DMS114 treated with DMSO at 0.1 percent for 48 hours (cell line): ENCODE results near the gene HOXD3.

Experiments
- DNase-seq: peaks from one replicate; lab custom pipeline; 2025; ENCODE audit not compliant: unreplicated experiment; lab: John Stamatoyannopoulos, UW

The HOXD3 gene

DNA sequence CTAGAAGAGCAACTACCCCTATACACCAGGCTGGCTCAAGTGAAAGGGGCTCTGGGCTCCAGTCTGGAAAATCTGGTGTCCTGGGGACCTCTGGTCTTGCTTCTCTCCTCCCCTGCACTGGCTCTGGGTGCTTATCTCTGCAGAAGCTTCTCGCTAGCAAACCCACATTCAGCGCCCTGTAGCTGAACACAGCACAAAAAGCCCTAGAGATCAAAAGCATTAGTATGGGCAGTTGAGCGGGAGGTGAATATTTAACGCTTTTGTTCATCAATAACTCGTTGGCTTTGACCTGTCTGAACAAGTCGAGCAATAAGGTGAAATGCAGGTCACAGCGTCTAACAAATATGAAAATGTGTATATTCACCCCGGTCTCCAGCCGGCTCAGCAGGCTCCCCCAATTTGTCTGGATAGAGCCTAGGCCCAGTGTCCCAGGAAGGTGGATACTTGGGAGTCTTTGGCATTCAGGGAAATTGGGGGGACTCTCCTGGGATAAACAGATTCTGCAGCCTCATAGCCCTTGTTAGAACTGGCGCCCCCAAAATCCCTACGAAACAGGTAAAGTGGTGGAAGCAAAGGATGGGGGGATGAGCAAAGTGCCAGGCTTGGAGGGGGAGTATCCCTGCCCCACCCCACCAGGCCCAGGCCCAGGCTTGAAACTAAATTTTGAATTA is 8.2 kb upstream of the HOXD3 start:
- DNase-seq = no peak

DNA sequence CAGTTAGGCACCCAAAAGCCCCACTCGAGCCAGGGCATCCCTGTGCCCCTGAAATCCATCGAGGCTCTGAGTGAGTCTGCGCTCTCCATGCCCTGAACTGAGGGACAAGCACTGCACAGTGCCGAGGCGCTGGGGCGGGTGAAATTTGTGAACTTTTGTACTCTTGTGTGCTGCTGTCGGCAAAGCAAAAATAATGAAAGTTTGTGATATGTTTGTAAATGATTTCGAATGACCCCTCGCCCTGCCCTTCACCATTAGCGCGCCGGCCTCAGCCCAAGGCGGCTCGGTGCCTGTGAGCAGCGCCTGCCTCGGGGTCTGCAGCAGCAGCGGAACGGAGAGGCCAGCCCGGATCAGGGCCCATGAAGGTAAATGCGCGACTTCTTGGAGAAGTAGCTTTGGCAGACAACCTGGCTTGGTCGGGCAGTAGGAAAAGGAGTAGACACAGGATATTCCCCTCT is 7.6 kb upstream of the HOXD3 start:
- DNase-seq = no peak

DNA sequence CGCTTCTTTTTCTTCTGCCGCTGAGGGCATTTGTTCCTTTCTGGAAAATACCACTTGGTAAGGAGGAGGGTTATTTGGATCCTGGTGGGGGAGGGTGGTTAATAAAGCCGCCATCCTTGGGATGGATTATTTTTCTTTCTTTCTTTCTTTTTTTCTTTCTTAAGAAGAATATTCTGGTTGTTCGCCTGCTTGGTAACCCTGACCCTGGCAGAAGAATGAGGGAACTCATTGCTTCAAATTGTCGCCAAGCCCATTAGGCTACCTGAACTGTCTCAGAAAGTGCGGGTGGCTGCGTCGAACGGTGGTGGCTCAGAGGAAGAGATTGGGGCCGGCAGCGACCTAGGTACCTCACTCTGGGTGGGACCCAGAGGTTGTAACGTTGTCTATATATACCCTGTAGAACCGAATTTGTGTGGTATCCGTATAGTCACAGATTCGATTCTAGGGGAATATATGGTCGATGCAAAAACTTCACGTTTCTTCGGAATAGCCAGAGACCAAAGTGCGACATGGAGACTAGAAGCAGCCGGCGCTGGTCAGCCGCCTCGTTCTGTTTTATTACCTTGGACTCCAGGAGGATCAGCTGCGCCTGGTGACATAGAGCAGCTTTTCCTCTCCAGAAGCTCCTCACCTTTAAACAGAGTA is 7.0 kb upstream of the HOXD3 start:
- DNase-seq = no peak

DNA sequence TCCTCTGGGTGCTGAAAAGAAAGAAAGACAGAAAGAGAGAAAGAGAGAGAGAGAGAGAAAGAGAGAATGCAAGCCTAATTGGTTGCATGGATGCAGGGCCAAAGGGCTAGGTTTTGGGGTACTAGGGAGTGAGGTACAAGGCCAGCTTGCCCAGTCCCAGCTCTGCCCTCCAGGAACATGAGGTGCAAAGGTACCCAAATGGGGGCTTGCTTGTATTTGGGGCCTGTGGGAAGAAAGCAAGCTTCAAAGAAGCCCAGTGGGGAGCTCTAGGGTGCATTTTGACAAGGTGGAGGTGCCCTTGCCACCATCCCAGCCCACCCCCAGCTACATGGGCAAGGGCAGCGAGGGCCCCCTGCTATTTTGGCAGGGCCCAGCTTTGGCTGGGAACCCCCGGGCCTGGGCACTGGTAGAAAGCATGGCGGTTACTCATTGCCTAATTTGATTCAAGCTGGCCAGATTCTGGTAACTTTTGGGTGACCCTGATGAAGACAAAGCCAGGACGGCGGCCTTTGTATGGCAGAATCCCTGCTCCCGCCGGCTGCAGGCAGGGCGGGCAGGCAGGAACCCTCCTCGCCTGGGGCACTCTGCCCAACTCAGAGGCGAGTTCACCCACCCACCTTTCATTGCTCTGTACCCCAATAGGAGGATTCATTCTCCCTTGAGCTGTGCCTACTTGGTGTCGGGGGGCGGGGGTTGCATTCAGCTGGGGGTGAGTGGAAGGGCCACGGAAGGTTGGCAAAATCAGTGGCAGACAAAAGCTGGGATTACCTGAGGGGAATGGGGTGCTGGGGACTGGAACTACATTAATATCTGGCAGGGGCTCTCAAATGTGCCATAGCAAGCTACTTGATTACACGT is 6.3 kb upstream of the HOXD3 start:
- no peak for DNase-seq

DNA sequence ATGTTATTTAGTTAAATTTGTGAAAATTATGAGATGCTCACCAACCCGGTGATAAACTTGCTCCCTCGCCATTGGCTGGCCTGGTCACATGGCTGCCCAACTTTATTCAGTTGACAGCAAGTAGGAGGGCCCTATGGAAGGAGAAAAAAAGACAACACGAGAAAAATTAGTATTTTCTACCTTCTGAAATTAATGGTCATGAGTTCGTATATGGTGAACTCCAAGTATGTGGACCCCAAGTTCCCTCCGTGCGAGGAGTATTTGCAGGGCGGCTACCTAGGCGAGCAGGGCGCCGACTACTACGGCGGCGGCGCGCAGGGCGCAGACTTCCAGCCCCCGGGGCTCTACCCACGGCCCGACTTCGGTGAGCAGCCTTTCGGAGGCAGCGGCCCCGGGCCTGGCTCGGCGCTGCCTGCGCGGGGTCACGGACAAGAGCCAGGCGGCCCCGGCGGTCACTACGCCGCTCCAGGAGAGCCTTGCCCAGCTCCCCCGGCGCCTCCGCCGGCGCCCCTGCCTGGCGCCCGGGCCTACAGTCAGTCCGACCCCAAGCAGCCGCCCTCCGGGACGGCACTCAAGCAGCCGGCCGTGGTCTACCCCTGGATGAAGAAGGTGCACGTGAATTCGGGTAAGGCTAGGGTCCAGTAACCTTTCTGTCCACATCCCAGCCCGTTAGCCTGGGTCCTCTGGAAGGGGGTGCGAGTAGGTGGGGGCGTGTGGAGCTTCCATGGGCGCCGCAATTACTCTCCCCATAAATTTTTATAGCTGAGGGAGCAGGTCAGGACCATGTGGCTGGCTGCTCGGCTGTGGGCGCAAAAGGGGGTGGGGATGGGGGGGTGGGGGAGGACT is 5.4 kb upstream of the HOXD3 start, which contains the start of gene HOXD4:
Gene HOXD4, plus strand, starts transcription at position 109 of the 846 bp plus-strand sequence. Its CDS starts 84 bp downstream, at position 193.
- DNase-seq = no peak

DNA sequence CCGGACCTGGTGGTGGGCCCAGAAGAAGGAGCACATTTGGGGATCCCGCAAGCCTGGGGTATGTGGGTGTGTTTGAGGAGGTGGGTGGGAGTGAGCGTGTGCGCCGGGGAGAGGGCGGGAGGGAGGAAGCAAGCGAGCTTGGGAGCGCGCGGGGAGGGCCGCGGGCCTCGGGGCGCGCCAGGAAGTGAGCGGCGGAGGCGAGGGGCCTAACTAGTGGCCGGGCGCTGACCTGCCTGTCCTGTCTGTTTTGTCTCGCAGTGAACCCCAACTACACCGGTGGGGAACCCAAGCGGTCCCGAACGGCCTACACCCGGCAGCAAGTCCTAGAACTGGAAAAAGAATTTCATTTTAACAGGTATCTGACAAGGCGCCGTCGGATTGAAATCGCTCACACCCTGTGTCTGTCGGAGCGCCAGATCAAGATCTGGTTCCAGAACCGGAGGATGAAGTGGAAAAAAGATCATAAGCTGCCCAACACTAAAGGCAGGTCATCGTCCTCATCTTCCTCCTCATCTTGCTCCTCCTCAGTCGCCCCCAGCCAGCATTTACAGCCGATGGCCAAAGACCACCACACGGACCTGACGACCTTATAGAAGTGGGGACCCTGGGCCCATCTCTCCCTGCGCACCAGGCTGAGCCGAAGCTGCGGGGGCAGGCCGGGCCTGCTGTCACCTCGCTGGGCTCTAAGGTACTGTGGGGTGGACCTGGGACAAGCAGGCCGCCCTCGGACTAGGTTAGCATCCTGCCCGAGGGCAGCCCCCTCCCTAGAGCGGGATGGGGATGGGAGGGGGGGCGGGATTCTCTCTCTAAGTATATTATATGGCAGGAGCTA is 4.5 kb upstream of the HOXD3 start:
- no peak for DNase-seq

DNA sequence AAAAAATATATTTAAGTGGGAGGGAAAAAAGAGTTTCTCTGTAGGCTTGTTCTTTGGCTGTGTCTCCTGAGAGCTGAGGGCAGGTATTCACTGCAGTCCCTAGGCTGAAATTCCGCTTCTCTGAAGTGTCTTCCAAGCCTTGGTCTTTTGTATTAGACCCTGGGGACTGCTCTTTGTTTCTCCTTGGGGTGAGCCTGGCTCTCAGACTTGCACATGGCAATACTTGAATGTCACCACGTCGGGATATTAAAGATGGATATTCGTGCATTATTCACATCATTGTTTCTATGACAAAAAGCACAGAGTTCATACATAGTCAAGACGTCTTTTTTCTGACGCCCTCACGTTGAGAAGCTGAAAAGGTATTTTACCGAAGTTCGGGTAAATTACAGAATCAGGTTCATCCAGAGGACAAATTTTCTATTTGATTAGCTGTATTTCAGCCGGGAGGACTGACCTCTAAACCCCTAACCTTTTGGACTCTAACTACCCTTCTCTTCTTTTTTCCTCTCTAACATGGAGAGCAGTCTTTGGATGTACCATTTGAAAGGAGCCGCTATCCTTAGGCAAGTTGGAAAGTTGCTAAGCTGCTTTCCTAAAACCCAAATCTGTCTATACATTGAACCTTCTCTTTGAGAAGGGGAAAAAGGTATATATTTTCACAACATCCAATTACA is 2.4 kb upstream of the HOXD3 start:
- no peak for DNase-seq

DNA sequence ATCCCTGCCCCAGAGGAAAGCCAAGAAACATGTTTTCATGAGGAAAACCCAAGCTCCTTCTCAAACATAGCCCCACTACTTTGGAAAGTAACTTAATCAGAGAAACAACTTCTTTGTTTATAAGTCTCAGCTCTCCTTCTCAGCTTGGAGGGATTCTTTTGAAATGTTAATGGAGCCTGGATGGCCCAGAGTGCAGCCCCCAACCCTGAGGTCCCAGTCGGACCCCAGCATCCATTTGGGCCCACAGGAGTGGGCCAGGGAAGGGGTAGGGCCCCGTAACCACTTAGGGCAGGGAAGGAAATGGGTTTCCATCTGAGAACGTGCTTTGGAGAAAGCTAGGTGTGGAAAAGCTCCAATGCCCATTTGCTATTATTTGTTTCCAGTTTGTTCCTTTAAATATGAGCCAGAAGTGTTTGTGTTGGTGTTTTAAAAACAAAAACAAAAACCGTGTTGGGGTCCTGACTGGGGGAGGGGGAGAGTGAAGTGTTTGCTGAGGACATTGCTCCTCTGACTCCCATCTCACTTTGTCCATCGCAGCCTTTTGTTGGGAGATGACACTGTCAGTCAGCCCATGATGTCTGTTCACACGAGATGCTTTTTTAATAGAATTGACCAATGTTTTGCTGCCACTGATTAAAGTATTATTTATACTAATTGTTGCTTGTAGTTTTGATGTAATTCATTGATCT is 1.6 kb upstream of the HOXD3 start:
- DNase-seq = no peak

DNA sequence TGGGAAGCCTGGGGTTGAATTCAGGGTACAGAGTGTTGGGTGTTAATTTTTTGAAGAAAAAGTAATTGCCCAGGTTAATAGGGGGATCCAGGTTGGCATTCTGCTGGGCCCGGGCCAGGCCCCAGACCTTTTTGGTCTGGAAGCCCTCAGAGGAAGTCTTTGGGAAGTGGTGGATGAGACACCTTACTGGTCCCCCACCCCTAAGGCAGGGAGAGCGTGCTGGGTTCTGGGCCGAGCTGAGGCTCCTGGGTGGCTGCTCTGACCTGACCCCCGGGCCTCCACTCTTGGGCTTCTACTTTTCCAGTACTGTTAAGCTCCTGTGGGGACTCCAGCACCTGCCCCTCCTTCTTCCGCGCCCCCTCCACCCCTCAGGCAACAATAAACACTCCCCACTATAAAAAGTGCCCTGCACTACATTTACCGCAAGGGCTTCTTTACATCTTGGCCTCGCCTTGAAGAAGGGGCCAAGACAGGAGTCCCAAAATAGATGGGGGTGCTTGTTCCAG is 753 bp upstream of the HOXD3 start:
- DNase-seq = no peak

DNA sequence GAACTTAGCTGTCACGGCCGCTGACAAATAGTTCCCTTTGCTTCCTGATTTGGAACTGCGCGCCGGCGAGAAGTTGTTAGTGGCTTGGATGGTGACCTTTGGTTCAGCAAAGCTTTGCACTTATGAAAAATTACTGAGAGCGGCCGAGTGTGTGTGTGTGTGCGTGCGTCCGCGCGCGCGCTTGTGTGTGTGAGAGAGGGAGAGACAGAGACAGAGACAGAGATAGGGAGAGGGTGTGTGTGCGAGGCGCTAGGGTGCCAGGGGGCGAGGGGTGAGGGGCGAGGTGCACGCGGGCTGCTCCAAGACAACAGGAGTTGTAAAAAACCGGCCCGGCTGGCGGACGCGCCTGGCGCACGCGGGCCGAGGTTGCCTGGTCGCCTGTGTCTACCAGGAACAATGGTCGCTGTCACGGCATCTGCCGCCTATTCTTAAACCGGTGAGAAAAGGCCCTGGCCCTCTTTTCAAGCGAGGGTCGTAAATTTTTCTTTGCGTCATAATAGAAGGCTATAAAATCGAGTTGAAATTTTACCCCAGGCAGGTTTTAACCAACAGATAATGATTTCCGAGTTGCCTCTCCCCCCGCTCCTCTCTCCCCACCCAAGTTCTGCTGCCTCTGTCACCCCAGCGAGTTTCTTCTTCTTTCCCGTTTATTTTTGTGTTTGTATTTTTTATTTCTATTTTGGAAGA is 535 bp downstream of the HOXD3 start:
- no peak for DNase-seq

DNA sequence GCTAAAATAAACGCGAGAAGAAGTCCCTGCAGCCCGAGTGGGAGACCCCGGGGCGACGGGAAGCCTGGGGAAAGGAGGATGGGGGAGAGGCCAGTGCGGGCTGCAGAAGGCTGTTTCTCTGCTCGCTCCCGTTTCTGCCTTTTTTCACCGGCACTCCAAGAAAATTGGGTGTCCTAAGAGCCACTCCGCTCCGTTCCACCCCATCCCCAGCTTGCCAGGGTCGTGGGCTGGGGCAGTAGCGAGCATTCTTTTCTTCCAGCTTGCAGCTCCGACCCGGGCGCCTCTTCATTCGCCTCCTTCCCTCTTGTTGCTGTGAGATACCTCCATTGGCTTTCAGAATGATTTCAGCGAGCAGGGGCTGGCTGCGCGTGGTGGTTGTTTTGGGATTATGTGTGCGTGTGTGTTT is 1.1 kb downstream of the HOXD3 start:
- DNase-seq = no peak

DNA sequence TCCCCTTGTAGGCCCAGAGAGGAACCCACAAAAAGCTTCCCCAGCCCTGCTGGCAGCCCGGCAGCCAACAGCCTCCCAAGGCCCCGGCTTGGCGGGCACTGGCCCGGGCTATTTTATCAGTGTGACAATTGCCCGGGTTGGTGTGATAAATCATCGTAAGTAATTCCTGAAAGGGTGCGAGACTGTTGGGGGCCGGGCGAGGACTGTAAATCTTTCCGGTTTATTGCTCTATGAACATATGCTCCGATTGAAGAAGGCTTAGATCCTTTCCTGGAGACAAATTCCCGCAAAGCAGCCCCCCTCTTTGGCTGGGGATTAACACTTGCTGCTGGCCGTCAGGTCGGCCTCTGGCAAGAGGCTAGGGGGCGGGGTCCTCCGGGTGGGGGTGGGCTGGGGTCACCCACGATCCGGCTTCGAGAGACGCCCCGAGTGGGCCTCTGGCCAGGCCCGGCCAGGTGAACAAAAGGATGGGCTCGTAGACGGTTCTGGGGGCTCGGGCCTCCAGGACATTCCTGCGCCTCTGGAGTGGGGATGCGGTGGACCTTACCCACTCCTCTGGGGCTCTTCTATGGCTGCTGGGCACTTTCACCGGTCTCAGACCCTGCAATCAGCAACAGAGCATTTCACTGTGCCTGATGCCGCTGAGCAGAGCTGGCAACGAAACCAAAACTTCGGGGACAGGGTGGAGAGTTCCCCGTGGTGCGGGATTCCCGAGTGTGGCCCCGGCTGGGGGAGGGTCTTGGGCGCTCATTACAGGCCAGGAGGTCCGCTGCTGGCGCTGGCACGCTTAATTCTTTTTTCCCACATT is 2.0 kb downstream of the HOXD3 start:
- no peak for DNase-seq

DNA sequence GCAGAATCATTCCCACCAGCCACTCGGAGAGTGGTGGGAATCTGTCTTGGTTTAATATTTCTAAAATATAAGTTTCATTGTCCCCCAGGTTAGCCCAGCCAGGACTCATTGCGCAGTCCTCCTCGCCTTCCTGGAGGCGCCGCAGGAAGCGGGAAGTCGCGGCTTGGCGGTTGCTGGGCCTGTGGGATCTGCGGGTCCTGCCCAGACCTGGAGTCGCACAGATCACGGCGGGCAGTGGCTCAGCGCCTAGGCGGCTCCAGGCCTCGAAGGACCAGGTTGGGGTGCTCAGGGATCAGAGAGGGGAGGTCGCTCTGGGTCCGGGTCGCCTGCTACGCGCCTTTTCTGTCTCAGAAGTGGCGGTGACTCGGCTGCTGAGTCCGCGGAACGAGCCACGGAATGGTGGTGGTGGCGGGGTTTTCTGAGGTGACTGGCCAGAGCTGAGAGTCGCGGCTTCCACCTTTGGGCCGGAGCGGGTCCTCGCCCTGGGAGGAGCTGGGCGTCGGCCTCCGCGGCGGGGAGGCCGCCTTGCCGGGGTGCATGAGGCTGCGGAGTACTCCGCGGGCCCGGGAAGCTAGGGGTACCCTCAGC is 2.6 kb downstream of the HOXD3 start:
- DNase-seq = no peak

DNA sequence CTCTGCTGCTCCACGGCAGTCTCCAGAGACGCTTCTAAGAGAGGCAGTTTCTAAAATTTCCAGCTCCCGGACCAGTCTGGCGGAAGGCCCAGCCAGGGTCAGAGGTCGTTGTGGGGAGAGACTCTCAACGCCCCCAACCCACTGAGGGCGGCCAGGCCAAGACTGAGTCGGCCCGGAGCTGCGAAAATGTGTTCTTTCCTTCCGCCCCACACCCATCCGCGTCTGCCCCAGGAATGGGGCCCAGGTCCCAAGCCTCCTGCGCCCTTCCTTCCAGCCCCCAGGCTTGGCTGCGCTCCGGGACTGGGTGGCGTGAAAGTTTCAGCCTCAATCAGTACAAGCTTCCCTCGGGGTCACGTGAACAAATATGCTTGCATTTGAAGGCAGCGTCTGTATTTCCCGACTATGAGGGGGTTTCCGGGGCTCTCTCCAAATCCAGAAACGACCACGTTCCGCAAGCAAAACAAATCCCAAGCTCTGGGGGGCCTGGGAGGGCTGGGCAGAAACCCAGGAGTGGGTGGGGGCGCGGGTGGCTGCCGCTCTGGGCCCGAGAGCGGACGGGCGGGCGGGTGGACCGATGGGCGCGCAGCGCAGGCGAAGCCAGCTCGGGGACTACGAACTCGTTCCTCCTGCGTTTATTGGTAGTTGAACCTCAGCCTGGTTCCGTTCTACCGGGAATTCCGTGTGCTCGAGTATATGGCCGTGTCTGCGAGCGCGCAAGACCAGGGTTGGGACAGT is 3.3 kb downstream of the HOXD3 start:
- DNase-seq = no peak

DNA sequence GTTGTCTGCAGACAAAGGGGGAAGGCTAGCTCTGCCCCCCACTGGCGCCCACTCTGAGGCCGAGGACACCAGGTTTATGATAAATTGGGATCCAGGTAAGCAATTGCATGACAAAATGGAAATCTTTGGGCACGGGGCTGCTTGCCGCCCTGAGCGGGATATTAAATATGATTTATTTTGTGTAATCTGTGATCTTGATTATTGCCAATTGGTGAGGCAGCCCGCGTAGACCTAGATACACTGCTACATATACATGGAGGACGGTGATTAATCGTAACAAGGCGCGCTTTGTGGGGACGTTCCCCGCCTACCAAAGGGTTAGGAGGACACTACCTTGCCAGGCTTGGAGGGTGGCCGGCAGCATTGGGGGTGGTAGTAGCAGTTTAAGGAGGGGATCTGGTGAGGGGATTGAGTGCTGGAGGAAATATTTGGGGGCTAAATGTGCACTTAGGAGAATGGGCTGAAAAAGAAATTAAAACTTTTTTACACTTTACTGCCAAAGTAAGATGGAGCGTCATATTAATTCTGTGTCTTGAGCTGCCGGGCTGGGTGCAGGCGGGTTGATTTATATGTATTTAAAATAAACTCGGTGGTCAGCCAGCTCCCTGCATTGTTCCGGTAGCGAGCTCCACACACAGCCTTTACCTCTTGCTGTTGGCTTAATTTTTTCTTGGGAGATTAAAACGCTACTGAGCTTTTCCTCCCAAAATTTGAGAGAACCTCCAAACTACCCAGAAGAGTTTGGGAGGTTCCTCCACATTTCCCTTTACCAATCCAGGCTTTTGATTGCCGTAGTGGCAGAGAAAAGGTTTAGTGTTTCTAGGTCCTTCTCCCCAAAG is 4.1 kb downstream of the HOXD3 start:
- no peak for DNase-seq
